ENCODE measurements around the gene NUBPL. TPM values are rescaled to one million over a fixed set of nuclear protein-coding genes. Genes with fewer than 3 reads are reported as not detected.
"Not testable (repeated sequence)": the region's sequence is repeated elsewhere in the genome, so short reads cannot be mapped to it uniquely, and the experiment has no call there.

Gene NUBPL
- total RNA-seq, 4 donors from 2014 or later: 7.5 to 28.9 (median 11.9) TPM

- TF ChIP-seq POLR2A (IDR thresholded peaks at IDR 0.05) (no peak), POLR2AphosphoS5 (IDR thresholded peaks at IDR 0.05) (no peak), EP300 (IDR thresholded peaks at IDR 0.05) (no peak)
- Histone ChIP-seq H3K27me3 (no peaks in the 10 kb centered on the region), H3K36me3 (no peaks in the 10 kb centered on the region), H3K27ac (no peak overlapping the region), H3K4me1 (no peaks in the 10 kb centered on the region), H3K9me3 (no peaks in the 10 kb centered on the region), H3K4me3 (no peak overlapping the region)
- DNase-seq (ENCODE audit: low spot score in 2 of 2): no peak
- 92% methylated on average over 2 of the region's 2 CpGs for WGBS
These were observed 273.8 kb downstream of the NUBPL start for GRCh38 chr14:31835049-31835448.

- no peaks in the 10 kb centered on the region for H3K36me3 ChIP-seq
- H3K9me3 ChIP-seq: no peaks in the 10 kb centered on the region
- 96% methylated on average over 5 of the region's 5 CpGs for WGBS
- no peaks in the 10 kb centered on the region for H3K4me1 ChIP-seq
- no peak overlapping the region for H3K4me3 ChIP-seq
- H3K27me3 ChIP-seq: no peaks in the 10 kb centered on the region
- no peak for DNase-seq (ENCODE audit: low spot score in 2 of 2)
- no peak overlapping the region for H3K27ac ChIP-seq
- TF ChIP-seq EP300 (IDR thresholded peaks at IDR 0.05): no peak
These were observed 275.8 kb downstream of the NUBPL start for GRCh38 chr14:31837031-31837430.

GRCh38 chr14:31842899-31843298 lies 281.7 kb downstream of the NUBPL start:
- TF ChIP-seq POLR2A (IDR thresholded peaks at IDR 0.05) (no peak), EP300 (IDR thresholded peaks at IDR 0.05) (no peak), CTCF (IDR thresholded peaks at IDR 0.05) (no peak), POLR2AphosphoS5 (IDR thresholded peaks at IDR 0.05) (no peak)
- no peaks in the 10 kb centered on the region for H3K36me3 ChIP-seq
- no peaks in the 10 kb centered on the region for H3K4me1 ChIP-seq
- no peak overlapping the region for H3K27ac ChIP-seq
- H3K9me3 ChIP-seq: no peaks in the 10 kb centered on the region
- DNase-seq (ENCODE audit: low spot score in 2 of 2): no peak
- 65% methylated on average over 2 of the region's 2 CpGs for WGBS
- no peaks in the 10 kb centered on the region for H3K27me3 ChIP-seq
- H3K4me3 ChIP-seq: no peak overlapping the region

GRCh38 chr14:31843361-31844091 lies 282.3 kb downstream of the NUBPL start:
- H3K27me3 ChIP-seq: no peaks in the 10 kb centered on the region
- H3K4me1 ChIP-seq: no peaks in the 10 kb centered on the region
- DNase-seq (ENCODE audit: low spot score in 2 of 2): no peak
- 97% methylated on average over 1 of the region's 1 CpG for WGBS
- TF ChIP-seq CTCF (IDR thresholded peaks at IDR 0.05): no peak
- no peak overlapping the region for H3K4me3 ChIP-seq
- no peak overlapping the region for H3K27ac ChIP-seq
- H3K36me3 ChIP-seq: no peaks in the 10 kb centered on the region
- no peaks in the 10 kb centered on the region for H3K9me3 ChIP-seq

GRCh38 chr14:31854508-31855075 lies 293.4 kb downstream of the NUBPL start:
- WGBS: 95% methylated on average over 2 of the region's 2 CpGs
- Histone ChIP-seq H3K27me3 (no peaks in the 10 kb centered on the region), H3K36me3 (peaks cover 8% of the 10 kb centered on the region), H3K27ac (no peak overlapping the region), H3K4me1 (no peaks in the 10 kb centered on the region), H3K9me3 (no peaks in the 10 kb centered on the region), H3K4me3 (no peak overlapping the region)
- TF ChIP-seq POLR2A (IDR thresholded peaks at IDR 0.05) (no peak), EP300 (IDR thresholded peaks at IDR 0.05) (no peak), POLR2AphosphoS5 (IDR thresholded peaks at IDR 0.05) (no peak), CTCF (IDR thresholded peaks at IDR 0.05) (no peak)
- no peak for DNase-seq (ENCODE audit: low spot score in 2 of 2)

GRCh38 chr14:31855262-31855661 lies 294.1 kb downstream of the NUBPL start:
- Histone ChIP-seq H3K27ac (no peak overlapping the region), H3K27me3 (no peaks in the 10 kb centered on the region), H3K4me1 (no peaks in the 10 kb centered on the region), H3K36me3 (peaks cover 8% of the 10 kb centered on the region), H3K4me3 (no peak overlapping the region), H3K9me3 (no peaks in the 10 kb centered on the region)
- TF ChIP-seq POLR2AphosphoS5 (IDR thresholded peaks at IDR 0.05) (no peak), CTCF (IDR thresholded peaks at IDR 0.05) (no peak), EP300 (IDR thresholded peaks at IDR 0.05) (no peak), POLR2A (IDR thresholded peaks at IDR 0.05) (no peak)
- WGBS: 93% methylated on average over 1 of the region's 1 CpG
- no peak for DNase-seq (ENCODE audit: low spot score in 2 of 2)

- not testable (repeated sequence) for DNase-seq (ENCODE audit: low spot score in 2 of 2); H3K27me3 ChIP-seq; H3K4me1 ChIP-seq; H3K36me3 ChIP-seq; H3K9me3 ChIP-seq; H3K4me3 ChIP-seq; H3K27ac ChIP-seq
- WGBS: 100% methylated on average over 2 of the region's 2 CpGs
These were observed 294.8 kb downstream of the NUBPL start for GRCh38 chr14:31856003-31856402.

All from suprapubic skin (tissue), 4 donors.